Measurements from ENCODE around the gene UCN3.
"Not testable (repeated sequence)": the region's sequence is repeated elsewhere in the genome, so short reads cannot be mapped to it uniquely, and the experiment has no call there.

The UCN3 gene

DNA sequence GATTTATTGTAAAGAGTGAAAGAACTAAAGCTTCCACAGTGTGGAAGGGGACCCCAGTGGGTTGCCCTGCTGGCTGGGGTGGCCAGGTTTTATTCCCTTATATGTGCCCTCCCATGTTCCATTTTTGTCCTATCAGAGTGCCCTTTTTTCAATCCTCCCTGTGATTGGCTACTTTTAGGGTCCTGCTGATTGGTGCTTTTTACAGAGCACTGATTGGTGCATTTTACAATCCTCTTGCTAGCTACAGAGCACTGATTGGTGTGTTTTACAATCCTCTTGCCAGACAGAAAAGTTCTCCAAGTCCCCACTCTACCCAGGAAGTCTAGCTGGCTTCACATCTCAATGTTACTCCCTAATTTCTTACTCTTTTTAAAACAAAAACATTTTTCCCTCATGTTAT lies 46.0 kb downstream of the UCN3 start:
- DNase-seq (ENCODE audit: low read depth), result not testable (repeated sequence)

- peak; percentile 18 for DNase-seq (ENCODE audit: low read depth)
Observed at GRCh38 chr10:5411941-5412276, 47.1 kb downstream of the UCN3 start.

DNA sequence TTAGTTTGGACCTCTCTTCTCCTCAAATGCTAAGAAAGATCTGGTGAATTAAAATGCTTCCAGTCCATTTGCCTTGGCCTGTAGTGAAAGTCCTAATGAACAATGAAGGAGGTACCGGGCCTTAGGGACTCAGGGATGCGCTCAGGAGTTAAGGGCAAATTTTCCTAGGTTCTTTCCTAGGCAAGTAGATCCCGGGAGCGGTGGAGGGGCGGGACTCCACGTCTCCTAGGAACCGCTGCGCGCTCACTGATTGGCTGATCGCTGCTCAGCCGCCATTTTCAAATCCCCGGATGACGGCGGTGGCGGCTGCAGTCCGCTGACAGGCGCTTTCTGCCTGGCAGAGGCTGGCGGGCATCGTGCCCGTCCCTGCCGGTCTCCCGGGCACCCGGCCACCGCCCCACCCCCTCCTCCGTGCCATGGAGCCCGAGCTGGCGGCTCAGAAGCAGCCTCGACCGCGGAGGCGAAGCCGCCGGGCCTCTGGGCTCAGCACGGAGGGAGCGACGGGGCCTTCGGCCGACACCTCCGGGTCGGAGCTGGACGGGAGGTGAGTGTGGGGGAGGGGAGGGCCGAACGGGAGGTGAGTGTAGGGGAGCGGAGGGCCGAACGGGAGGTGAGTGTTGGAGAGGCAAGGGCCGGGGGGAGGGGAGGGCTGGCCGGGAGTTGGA lies 47.6 kb downstream of the UCN3 start, which contains the start of gene NET1:
TSS of gene NET1 (plus strand) at position 281 of the 665 bp plus-strand sequence. CDS start at position 417, 136 bp downstream.
- peak; percentile 88 for DNase-seq (ENCODE audit: low read depth)

- DNase-seq (ENCODE audit: low read depth), result peak; percentile 61
Observed at GRCh38 chr10:5413012-5413938, 48.5 kb downstream of the UCN3 start.

DNA sequence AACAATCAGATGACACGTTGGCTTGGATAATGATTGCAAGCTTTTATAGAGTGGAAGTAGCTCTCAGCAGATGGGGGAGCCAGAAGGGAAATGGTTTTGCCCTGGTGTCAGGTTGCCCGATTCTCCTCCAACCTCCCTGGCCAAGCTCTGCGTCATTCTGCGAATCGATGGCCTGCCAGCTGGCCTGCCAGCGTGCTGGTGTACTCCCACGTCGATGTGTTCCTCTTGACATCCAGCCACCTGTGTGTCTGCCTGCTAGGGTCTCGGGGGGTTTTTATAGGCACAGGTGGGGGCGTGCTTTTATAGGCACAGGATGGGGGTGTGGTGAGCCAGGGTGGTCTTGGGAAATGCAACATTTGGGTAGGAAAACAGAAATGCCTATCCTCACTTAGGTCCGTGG lies 52.2 kb downstream of the UCN3 start:
- DNase-seq (ENCODE audit: low read depth), result no peak

DNA sequence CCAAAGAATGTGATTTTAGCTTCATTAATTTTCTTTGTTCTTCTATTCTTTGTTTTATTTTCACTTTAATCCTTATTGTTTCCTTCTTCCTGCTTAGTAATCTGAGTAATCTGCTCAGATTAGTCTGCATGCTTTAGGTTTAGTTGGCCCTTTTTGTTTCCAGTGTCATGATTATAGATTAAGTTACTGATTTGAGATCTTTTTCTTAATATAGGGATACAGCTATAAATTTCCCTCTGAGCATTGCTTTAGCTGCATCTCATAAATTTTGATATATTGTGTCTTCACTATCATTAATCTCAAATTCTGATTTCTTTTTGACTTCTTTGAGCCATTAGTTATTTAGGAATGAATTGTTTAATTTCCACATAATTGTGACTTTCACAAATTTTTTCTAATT lies 53.8 kb downstream of the UCN3 start:
- DNase-seq (ENCODE audit: low read depth), result no peak

DNA sequence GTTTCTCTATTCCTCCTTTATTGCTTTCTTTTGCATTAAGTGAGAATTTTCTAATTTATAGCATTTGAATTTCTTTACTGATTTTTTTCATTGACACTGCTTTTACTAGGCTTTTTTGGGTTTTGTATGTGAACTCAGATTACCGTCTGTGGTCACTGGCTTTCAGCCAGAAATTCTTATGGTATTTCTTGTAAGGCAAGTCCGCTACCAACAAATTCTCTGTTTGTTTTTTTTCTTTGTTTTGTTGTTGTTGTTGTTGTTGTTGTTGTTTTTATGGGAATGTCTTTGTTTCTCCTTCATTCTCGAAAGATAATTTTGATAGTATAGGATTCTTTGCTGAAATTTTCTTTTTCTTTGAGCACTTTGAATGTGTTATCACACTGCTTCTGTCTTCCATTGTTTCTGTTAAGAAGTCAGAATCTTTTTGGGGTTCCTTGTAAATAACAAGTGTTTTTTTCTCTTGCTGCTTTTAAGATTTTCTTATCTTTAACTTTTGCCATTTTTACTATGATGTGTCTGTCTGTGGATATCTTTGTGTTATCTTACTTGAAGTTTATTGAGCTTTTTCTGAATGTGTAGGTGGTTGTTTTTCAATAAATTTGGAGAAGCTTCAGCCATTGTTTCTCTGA lies 54.8 kb downstream of the UCN3 start:
- DNase-seq (ENCODE audit: low read depth), result no peak

GRCh38 chr10:5423771-5424170 lies 59.0 kb downstream of the UCN3 start:
- peak; percentile 28 for DNase-seq (ENCODE audit: low read depth)
